HCT116 (cell line): Measurements from ENCODE around the gene CD22. TPM values are rescaled to one million over a fixed set of nuclear protein-coding genes. Genes with fewer than 3 reads are reported as not detected.

Experiments used
- ATAC-seq: fragments of 200-7000 bp; cut with Tn5 transposase; 2 replicates; pipeline ENCODE4 v1.9.1; 2020; ENCODE audit warnings: mild to moderate bottlenecking, moderate library complexity
- BruUV-seq: library from RNA; stranded (reverse); fragments of 400-500 nt; replicated peaks from 2 replicates; lab custom pipeline; 2021; lab: Mats Ljungman, UMichigan
- CTCF ChIA-PET: fragments of 300-600 bp; sonication (Branson Sonifier 250); formaldehyde crosslinking; loops from one replicate; lab custom pipeline; 2021; ENCODE audit warnings: antibody characterized with exemption; lab: Charles Lee
- POLR2A ChIA-PET: fragments of 300-600, 350-600 bp; sonication (Branson Sonifier 250); formaldehyde crosslinking; loops from one replicate; lab custom pipeline; 2021; ENCODE audit warnings: antibody characterized with exemption; lab: Charles Lee
- RAD21 ChIA-PET, 2 experiments: fragments of 300-600 bp; sonication (Branson Sonifier 250); formaldehyde crosslinking; loops; one replicate each; lab custom pipeline; 2023; ENCODE audit warnings: low total read pairs in 2 of 2; ENCODE audit not compliant: uncharacterized antibody in 2 of 2, unreplicated experiment in 2 of 2, low non-redundant PET in 1 of 2; lab: Charles Lee
- DNase-seq: peaks from one replicate; pipeline ENCODE4 v3.0.0-alpha.2; 2010; ENCODE audit warnings: low read depth, low spot score
- H2AFZ ChIP-seq: fragments of 200-600 bp; shearing (Covaris generic), sonication (generic); 2 replicates; pipeline ENCODE4 v1.6.1; 2017; ENCODE audit warnings: low read depth, mixed run types, mixed read lengths, antibody characterized with exemption, low read length; ENCODE audit not compliant: poor library complexity, severe bottlenecking
- H3K27ac ChIP-seq: 2 replicates; pipeline ENCODE4 v1.5.1; 2012; ENCODE audit warnings: low read depth, low read length
- H3K27me3 ChIP-seq: fragments of 200-600 bp; sonication (generic); 2 replicates; pipeline ENCODE4 v1.6.1; 2016; ENCODE audit warnings: mixed run types, low read length, mixed read lengths; ENCODE audit not compliant: insufficient read depth
- H3K36me3 ChIP-seq, 2 experiments: fragments of 200-500 bp in 1 of 2; fragments of 200-600 bp in 1 of 2; sonication (Bioruptor generic) in 1 of 2; sonication (generic) in 1 of 2; 2 replicates each; pipeline versions ENCODE4 v1.5.1 to v1.6.1; 2014 to 2016; ENCODE audit warnings: low read length in 2 of 2, inconsistent platforms in 1 of 2, mixed read lengths in 1 of 2, mixed run types in 1 of 2; ENCODE audit not compliant: insufficient read depth in 2 of 2, control insufficient read depth in 1 of 2
- H3K4me1 ChIP-seq, 2 experiments: fragments of 200-600 bp in 1 of 2; sonication (generic) in 1 of 2; 2 replicates each; pipeline versions ENCODE4 v1.5.1 to v1.6.1; 2012 to 2017; ENCODE audit warnings: low read length in 2 of 2, inconsistent platforms in 1 of 2, mild to moderate bottlenecking in 1 of 2, mixed read lengths in 1 of 2, mixed run types in 1 of 2, moderate library complexity in 1 of 2; ENCODE audit not compliant: insufficient read depth in 2 of 2, control insufficient read depth in 1 of 2
- H3K4me2 ChIP-seq: fragments of 200-600 bp; sonication (generic); 2 replicates; pipeline ENCODE4 v1.6.1; 2017; ENCODE audit warnings: mixed run types, low read length, mixed read lengths
- H3K4me3 ChIP-seq, 2 experiments: fragments of 200-600 bp in 1 of 2; sonication (generic) in 1 of 2; replicated peaks in 1 of 2; 2 replicates each; pipeline ENCODE4 v1.5.1; 2011 to 2016; ENCODE audit warnings: low read length in 2 of 2, control low read depth in 1 of 2, low read depth in 1 of 2, mild to moderate bottlenecking in 1 of 2, mixed read lengths in 1 of 2, mixed run types in 1 of 2
- H3K79me2 ChIP-seq: fragments of 200-600 bp; sonication (generic); 2 replicates; pipeline ENCODE4 v1.6.1; 2017; ENCODE audit warnings: mild to moderate bottlenecking, mixed run types, low read length, moderate library complexity, mixed read lengths; ENCODE audit not compliant: insufficient read depth
- H3K9ac ChIP-seq: fragments of 200-600 bp; sonication (generic); 2 replicates; pipeline ENCODE4 v1.6.1; 2016; ENCODE audit warnings: low read length, mixed read lengths
- H3K9me2 ChIP-seq: fragments of 200-600 bp; sonication (generic), shearing (Covaris generic); 2 replicates; pipeline ENCODE4 v1.6.1; 2017; ENCODE audit warnings: mixed run types, mild to moderate bottlenecking, moderate library complexity; ENCODE audit not compliant: insufficient read depth
- H3K9me3 ChIP-seq, 2 experiments: fragments of 200-500 bp in 1 of 2; fragments of 200-600 bp in 1 of 2; sonication (Bioruptor generic) in 1 of 2; sonication (generic) in 1 of 2; 2 replicates each; pipeline ENCODE4 v1.6.1; 2014 to 2017; ENCODE audit warnings: low read length in 2 of 2, mixed read lengths in 2 of 2, inconsistent platforms in 1 of 2, low read depth in 1 of 2, mild to moderate bottlenecking in 1 of 2, mixed run types in 1 of 2, moderate library complexity in 1 of 2; ENCODE audit not compliant: control insufficient read depth in 1 of 2, insufficient read depth in 1 of 2
- H4K20me1 ChIP-seq: fragments of 200-600 bp; sonication (generic), shearing (Covaris generic); 2 replicates; pipeline ENCODE4 v1.6.1; 2017; ENCODE audit warnings: mixed run types, mild to moderate bottlenecking, moderate library complexity; ENCODE audit not compliant: insufficient read depth
- EGR1 ChIP-seq: IDR thresholded peaks from 2 replicates; pipeline ENCODE4 v1.6.1; 2012; ENCODE audit warnings: low read depth
- ELF1 ChIP-seq: IDR thresholded peaks from 2 replicates; pipeline ENCODE4 v1.6.1; 2012; ENCODE audit warnings: low read depth, borderline replicate concordance
- FOSL1 ChIP-seq: IDR thresholded peaks from 2 replicates; pipeline ENCODE4 v1.6.1; 2012; ENCODE audit warnings: low read depth
- POLR2A ChIP-seq: IDR thresholded peaks from 2 replicates; pipeline ENCODE4 v1.7.0; 2011; ENCODE audit warnings: borderline replicate concordance; ENCODE audit not compliant: insufficient read depth, insufficient read length; ENCODE audit errors: extremely low read depth
- POLR2AphosphoS5 ChIP-seq: IDR thresholded peaks from 2 replicates; pipeline ENCODE4 v1.6.1; 2011; ENCODE audit warnings: mild to moderate bottlenecking, low read depth, low read length, moderate library complexity
- SIN3A ChIP-seq: IDR thresholded peaks from 2 replicates; pipeline ENCODE4 v1.6.1; 2012; ENCODE audit warnings: low read depth
- SRF ChIP-seq: IDR thresholded peaks from 2 replicates; pipeline ENCODE4 v1.6.1; 2012; ENCODE audit warnings: low read depth
- YY1 ChIP-seq: IDR thresholded peaks from 2 replicates; pipeline ENCODE4 v1.6.1; 2011; ENCODE audit warnings: low read length, low read depth, moderate library complexity, mild to moderate bottlenecking; ENCODE audit not compliant: insufficient replicate concordance; ENCODE audit errors: extremely low read depth
- intact Hi-C: fragments of 100-400 bp; cut with micrococcal nuclease; formaldehyde crosslinking; loops from 2 replicates; pipeline ENCODE4 v1.10.0; 2022
- total RNA-seq: library from RNA; stranded (reverse); gene quantifications from one replicate; pipeline ENCODE4 v1.2.1, GENCODE V29; 2021; ENCODE audit not compliant: unreplicated experiment
- TF ChIP-seq, protein P1 (sequence below): IDR thresholded peaks from 2 replicates; pipeline ENCODE4 v1.6.1; 2011; ENCODE audit warnings: mild to moderate bottlenecking, low read length, moderate library complexity; ENCODE audit not compliant: insufficient replicate concordance; ENCODE audit errors: extremely low read depth

CD22 gene
- total RNA-seq, 1 experiment from 2014 or later, result 7.0 TPM

DNA sequence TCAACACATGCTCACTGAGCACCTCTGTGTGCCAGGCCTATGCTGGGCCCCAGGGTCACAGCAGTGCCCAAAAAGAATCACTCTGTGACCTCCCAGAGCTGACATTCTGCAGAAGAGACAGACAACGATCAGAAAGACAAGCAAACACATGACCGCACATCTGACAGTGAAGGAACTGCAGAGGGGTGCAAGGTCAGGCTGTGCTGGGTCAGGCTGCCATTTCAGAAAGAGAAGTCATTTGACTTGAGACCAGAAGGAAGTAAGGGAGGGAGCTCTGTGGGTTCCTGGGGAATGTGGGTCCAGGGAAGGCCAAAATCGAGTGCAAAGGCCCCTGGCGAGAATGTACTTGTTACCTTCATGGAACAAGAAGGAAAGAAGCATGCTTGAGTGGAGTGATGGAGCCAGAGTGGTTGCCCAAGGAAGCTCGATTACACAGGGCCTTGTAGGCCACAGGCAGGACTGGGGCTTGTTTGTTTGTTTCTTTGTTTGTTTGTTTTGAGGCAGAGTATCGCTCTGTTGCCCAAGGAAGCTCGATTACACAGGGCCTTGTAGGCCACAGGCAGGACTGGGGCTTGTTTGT lies 11.4 kb upstream of the CD22 start:
- Histone ChIP-seq H3K27ac (no peak overlapping the region), H3K4me2 (no peak overlapping the region), H3K79me2 (no peaks in the 10 kb centered on the region), H3K4me3 (no peak overlapping the region), H3K9me3 (no peaks in the 10 kb centered on the region), H3K36me3 (no peaks in the 10 kb centered on the region), H3K9ac (peak overlapping the region; percentile 1; the same call in 1 of the 2 replicates), H4K20me1 (no peaks in the 10 kb centered on the region), H3K9me2 (no peaks in the 10 kb centered on the region), H3K4me1 (peaks cover 23 to 48% of the 10 kb centered on the region in 2 experiments), H2AFZ (no peak overlapping the region), H3K27me3 (no peaks in the 10 kb centered on the region)
- ChIA-PET RAD21 (no interaction called here), CTCF (no interaction called here), POLR2A (no interaction called here)
- no TSS peak for BruUV-seq
- intact Hi-C loops, result no loop called here
- TF ChIP-seq POLR2AphosphoS5 (no peak), SIN3A (no peak), FOSL1 (no peak), ELF1 (no peak), POLR2A (no peak), YY1 (no peak), EGR1 (no peak), SRF (no peak)
- TF ChIP-seq, protein P1, sequence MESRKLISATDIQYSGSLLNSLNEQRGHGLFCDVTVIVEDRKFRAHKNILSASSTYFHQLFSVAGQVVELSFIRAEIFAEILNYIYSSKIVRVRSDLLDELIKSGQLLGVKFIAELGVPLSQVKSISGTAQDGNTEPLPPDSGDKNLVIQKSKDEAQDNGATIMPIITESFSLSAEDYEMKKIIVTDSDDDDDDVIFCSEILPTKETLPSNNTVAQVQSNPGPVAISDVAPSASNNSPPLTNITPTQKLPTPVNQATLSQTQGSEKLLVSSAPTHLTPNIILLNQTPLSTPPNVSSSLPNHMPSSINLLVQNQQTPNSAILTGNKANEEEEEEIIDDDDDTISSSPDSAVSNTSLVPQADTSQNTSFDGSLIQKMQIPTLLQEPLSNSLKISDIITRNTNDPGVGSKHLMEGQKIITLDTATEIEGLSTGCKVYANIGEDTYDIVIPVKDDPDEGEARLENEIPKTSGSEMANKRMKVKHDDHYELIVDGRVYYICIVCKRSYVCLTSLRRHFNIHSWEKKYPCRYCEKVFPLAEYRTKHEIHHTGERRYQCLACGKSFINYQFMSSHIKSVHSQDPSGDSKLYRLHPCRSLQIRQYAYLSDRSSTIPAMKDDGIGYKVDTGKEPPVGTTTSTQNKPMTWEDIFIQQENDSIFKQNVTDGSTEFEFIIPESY, result no peak
- no peak for ATAC-seq
- no peak for DNase-seq
